Retinal pigment epithelial cell (primary cell): ENCODE data around the gene RBMS3.

ENCODE experiments used
- DNase-seq: peaks from one replicate; pipeline ENCODE4 v3.0.0-alpha.2; 2010; ENCODE audit warnings: low read depth
- H3K4me3 ChIP-seq: 2 replicates; pipeline ENCODE4 v1.5.1; 2011; ENCODE audit warnings: mild to moderate bottlenecking, low read length, control low read depth, moderate library complexity
- CTCF ChIP-seq: conservative IDR thresholded peaks from 2 replicates; pipeline ENCODE4 v1.5.1; 2011; ENCODE audit warnings: low read depth, low read length, control low read depth, inconsistent platforms

The RBMS3 gene

DNA sequence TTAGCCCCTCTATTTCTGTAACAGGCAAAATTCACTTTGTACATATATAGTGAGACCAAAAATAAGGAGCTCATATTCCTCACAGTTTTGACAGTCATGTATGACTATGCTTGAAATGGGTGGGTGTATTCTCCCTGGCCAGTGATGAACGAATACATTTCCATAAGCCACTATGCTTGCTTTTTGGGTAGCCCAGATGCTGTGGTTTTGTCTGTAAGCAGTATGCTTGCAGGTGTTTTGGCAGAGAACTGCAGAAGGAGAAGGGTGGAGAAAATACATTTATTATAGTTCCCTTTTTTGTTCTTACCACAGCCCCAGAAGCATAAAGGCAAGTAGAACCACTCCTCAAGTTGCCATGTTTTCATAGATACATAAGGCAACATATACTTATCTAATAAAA is 131.2 kb downstream of the RBMS3 start:
- TF ChIP-seq CTCF: no peak
- no peak overlapping the region for H3K4me3 ChIP-seq
- no peak for DNase-seq

- no peak for DNase-seq
- TF ChIP-seq CTCF: no peak
- H3K4me3 ChIP-seq: no peak overlapping the region
These were observed 133.8 kb downstream of the RBMS3 start for GRCh38 chr3:29414468-29415224.

GRCh38 chr3:29415482-29416223 is 134.8 kb downstream of the RBMS3 start:
- TF ChIP-seq CTCF: no peak
- H3K4me3 ChIP-seq: no peak overlapping the region
- DNase-seq: no peak

GRCh38 chr3:29416514-29416913 is 135.6 kb downstream of the RBMS3 start:
- H3K4me3 ChIP-seq: no peak overlapping the region
- TF ChIP-seq CTCF: no peak
- DNase-seq: no peak

- H3K4me3 ChIP-seq: no peak overlapping the region
- TF ChIP-seq CTCF: no peak
These were observed 139.2 kb downstream of the RBMS3 start for GRCh38 chr3:29420106-29420505.

DNA sequence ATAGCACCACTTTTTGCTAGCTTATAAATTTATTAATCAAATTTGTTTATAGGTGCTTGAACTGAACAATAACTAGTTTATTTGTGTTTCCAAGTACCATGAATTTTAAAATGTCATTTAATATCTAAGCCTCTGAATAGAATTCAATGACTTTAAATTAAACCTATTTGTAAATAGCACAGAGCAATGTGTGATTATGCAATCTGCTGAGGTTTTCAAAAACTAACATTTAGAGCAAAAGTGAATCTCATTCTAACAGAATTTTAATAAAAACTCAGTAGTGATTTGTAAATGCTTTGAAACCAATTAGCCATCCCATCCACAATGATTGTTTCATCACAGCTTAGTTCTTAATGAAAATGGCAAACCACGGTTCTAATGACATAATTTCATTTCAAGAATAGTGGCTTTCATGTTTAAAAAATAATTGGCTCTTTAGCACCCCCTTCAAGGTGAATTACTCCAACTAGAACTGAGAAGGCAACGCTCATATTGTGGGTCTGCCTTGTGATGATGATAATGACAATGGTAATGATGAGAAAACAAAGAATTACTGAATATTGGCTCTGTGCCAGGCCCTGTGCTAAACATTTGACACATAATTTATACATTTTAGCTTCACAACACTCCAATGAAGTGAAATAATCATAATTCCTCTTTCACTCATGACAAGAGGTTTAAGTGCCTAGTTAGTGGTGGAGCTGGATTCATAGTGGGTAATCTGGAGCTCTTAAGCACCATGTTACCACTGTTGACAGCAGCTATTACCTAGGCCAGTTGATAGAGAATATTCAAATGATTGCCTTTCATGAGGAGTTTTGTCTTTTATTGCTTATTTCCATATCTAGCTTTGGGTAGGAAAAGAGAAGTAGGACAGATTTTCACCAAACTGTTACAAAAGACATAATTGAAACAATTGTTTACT is 145.7 kb downstream of the RBMS3 start:
- no peak for DNase-seq
- H3K4me3 ChIP-seq: no peak overlapping the region
- TF ChIP-seq CTCF: no peak

More at GRCh38 chr3:29420106-29420505, 139.2 kb downstream of the RBMS3 start:
- DNase-seq: no peak
